ENCODE data around the gene ARHGAP31.
A peak's percentile ranks its signal among the peaks of the same experiment; 100 is the strongest.
"Not testable (repeated sequence)": the region's sequence is repeated elsewhere in the genome, so short reads cannot be mapped to it uniquely, and the experiment has no call there.

Gene ARHGAP31

DNA sequence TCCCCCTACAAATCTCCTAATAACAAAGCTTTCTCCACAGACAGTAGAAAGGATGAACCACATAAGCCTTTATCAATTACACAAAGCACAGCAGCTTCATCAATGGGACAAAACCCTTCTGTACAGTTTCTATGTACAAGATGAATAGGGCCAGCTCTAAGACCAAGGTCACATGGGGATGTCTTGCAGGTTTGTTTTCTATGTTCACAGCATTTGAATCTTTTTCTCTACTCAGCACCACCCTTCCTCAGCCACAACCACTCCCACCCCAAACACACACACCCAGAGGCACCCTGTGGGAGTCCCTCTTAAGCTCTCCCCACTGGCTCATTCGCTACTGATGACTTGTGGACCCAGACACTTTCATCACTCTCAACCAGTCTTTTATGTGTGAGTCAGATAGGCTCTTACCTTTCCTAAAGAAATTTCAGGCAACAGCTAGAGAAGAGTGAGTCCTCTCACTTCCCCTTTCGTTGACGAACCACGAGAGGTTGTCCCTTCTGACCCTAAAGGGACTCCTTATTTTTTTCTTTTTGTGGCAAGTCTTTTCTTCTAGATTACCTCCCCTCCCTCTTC, 57.9 kb downstream of the ARHGAP31 start:
- DNase-seq (ENCODE audit: low read depth), result peak; percentile 5

DNA sequence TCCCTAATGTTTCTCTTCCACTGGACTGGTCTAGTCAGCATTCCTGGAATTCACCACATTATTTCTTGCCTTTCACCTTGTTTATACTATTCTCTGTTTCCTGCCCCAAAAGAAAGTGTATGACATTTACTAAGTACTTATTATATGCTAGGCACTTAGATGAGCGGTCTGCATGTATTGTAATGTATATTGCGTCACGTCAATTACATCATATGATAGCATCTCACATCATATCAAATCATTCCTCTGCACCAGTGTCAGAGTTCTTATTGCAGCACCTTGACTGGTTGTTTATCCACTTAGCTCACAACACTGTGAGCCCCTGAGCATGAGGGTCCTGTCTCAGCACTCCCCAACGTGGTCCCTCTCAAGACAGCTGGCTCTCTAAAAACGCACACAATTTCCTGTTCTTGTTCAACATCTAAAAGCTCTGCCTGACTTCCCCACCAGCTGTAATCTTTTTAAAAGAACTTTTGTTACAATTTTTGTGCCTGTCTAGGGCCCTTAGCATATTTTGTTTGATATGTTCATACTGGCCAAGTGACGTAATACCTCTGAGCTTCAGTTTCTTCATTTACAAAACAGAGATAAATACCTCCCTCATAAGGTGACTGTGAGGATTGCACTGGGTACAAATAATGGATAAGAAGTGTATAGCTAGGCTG, 58.8 kb downstream of the ARHGAP31 start:
- DNase-seq (ENCODE audit: low read depth), result no peak

DNA sequence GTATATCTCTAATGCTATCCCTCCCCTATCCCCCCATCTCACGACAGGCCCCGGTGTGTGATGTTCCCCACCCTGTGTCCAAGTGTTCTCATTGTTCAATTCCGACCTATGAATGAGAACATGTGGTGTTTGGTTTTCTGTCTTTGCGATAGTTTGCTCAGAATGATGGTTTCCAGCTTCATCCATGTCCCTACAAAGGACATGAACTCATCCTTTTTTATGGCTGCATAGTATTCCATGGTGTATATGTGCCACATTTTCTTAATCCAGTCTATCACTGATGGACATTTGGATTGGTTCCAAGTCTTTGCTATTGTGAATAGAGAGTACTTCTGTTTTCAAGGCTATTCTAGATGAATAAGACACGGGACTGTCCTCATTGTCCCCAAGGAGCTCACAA, 61.4 kb downstream of the ARHGAP31 start:
- not testable (repeated sequence) for DNase-seq (ENCODE audit: low read depth)

DNA sequence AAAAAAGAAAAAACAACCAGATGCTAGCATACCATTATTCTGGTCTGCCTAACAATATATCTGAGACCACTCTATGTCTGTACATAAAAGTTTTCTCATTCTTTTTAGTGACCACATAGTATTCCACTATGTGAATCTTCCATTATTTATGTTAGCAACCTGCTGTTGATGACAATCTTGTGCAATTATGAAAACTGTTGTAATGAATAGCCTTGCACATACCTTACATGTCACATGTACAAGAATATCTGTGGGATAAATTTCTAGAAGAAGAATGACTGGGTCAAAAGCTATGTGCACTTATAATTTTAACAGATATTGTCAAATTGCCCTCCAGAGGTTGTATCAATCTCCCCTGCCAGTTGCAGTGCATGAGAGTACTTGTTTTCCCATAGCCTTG, 62.5 kb downstream of the ARHGAP31 start:
- DNase-seq (ENCODE audit: low read depth), result no peak

DNA sequence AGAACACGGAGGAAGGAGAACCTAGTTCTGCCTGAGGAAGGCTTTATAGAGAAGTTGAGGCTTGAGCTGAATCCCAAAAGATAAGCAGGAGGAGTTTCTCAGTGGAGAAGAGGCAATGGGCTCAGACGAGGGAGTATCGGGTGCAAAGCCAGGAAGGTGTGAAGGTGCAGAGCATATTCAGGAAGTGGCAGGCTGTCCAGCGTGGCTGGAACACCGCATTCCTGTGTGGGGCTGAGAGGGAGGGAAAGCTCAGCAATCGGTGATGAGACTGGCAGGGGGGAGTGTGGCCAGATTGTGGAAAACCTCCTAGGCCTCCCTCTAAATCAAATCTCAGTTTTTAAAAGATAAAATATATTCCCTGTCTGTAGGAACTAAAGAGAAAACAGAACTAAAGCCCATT, 63.0 kb downstream of the ARHGAP31 start:
- DNase-seq (ENCODE audit: low read depth), result no peak

DNA sequence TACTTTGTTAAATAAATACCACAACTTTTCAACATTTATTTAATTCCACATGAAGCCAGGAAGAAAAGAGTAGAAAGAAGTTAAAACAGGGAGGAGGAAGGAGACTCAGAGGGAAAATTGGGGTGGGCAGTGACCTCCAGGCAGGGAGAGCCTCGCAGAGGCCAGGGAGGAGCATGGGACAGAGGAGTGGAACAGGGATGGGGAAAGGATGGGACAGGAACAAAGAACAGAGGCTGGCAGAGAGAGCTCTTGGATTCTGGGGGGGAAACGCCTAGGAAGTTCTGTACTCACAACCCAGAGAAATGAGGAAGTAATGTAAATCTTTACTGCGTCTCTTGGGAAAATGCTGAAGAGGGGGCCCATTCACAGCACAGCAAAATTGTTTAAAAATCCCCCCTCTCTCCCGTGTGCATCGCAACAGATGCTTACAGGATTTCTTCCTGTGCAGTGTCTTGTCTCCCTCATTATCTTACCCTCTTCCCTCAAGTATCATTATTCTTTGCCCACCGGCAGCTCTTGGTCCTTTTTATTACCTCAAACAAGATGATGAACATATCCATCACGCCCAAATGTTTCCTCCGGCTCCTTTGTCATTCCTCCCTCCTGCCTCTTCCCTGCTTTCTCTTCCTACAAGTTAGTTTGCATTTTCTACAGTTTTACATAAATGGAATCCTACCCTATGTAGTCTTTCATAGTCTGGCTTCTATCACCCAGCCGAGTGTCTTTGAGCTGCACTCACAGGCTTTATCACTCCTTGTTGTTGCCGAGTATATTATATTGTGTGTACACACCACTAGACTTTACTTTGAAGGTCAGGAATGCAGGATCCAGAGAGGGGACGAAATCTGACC, 65.5 kb downstream of the ARHGAP31 start:
- no peak for DNase-seq (ENCODE audit: low read depth)

DNA sequence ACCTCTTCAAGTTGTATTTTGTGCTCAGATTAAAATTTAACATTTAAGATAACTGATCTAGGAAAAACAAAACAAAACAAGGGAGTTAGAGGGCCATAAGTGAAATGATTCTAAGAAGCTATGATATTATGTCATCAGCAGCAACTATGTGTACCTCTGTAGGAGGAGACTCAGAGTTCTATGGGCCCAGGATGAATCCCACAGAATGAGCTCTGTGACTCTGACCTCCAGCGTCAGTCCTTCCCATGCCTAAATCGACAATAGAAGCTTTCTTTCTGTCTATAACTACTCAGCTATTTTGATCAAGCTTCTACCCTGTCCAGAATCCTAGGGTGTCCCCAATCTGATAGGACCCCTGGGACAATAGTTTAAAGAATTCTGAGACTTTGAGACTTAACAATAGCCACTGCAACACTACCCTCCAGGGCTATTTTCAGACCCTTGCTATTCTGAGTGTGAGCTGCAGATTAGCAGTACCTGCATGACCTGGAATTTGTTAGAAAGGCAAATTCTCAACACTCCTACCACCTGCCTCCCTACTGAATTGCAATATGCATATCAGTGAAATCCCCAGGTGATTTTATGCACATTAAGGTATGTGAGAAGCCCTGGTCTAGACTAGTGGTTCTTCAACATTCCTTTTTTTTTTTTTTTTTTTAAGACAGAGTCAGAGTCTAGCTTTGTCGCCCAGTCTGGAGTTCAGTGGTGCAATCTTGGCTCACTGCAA, 66.7 kb downstream of the ARHGAP31 start:
- DNase-seq (ENCODE audit: low read depth), result no peak

DNA sequence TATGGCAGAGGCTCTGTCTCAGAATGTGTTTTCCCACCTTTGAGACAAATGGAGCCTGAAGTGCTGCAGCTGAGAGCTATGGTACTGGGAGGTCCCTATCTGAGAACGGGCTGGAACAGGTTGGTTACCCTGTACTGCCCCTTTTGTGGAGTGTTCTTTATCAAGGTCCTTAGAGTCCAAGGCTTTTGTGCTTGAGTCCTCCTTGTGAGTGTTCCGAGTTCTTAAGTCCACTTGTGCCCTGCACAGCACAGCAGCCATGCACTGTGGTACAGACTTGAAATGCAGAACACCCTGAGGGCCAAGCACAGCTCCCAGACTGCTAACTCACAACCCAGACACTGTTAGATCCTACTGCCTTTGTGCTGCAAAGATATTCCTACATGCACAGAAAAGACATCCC, 67.8 kb downstream of the ARHGAP31 start:
- no peak for DNase-seq (ENCODE audit: low read depth)

DNA sequence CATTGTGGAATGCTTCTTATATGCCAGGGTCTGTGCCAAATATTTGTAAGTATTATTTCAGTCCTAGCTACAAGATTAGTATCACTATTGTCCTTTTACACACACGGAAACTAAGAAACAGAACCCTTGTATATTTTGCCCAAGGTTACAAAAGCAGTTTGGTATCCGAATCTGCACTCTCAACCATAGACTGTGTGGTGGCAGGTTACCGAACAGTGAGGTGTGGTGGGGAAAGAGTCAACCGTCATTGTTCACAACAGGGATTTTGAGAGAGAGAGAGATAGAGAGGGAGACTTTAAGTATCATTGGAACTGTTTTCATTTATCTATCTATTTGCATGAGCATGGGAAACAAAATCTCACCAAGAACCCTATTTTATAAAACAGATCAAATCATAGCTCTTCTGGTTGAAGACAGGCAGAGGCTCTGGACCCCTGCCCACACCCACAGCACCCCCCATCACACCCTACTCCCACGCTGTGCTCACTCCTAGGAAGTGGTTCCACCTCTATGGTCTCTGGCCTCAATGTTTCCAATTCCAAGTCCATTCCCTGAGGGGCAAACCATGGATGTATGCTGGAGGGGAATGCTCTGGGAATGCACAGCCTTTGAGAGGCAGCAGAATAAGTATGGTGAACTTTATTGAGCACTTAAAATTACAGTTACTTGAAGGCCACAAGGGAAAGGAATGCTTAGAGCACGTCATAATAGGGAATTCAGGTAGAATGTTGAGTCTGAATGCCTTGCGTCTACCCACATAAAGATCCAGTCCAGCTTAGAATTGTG, 69.0 kb downstream of the ARHGAP31 start:
- DNase-seq (ENCODE audit: low read depth), result no peak

DNA sequence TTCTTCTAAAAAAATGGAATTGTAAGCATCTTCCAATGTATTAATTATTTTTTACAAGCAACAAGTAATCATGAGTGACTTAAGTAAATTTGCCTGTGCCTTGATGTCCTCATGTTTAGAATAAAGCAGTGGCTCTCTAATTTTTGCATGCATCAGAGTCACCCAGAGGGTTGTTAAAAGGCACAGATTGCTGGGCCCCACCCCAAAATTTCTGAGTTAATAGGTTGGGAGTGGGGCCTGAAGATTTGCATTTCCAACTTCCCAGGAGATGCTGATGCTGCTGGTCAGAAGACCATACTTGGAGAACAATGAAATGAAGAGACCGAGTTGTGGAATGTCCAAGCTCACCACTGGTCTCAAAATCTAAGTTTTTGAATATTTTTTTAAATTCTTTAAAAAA, 70.2 kb downstream of the ARHGAP31 start:
- no peak for DNase-seq (ENCODE audit: low read depth)

DNA sequence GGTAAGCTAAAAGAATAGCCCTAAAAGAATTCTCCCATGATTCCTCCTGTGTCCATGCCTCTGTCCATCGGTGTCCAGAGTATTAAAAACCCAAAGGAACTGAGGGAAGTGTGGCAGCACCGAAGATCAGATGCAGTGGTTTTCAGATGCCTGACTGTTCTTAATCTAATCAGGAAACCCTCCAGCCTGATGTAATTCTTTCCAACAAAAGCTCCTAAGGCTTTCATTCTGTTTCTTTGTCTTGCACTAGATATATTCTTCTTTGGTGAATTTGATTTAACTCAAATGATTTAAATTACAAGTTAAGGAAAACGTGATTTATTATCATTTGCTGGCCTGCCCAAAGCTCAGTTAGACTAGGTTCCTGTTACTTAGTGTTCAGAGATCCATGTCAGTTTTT, 71.2 kb downstream of the ARHGAP31 start:
- DNase-seq (ENCODE audit: low read depth), result no peak

DNA sequence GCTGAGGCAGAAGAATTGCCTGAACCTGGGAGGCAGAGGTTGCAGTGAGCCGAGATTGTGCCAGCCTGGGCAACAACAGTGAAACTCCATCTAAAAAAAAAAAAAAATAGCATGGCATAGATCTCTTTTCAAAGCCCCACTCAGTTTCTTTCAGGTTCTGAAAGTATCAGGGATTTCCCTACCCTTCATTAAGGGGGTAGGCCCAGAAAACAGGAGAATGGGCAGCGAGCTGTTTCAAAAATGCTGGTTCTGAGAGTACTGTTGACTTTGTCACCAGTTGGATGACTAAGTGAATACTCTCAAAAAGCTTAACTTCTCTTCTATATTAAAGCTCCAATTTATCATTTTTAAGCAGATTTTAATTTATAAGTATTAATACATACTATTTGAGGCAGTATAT, 72.8 kb downstream of the ARHGAP31 start:
- DNase-seq (ENCODE audit: low read depth), result no peak

DNA sequence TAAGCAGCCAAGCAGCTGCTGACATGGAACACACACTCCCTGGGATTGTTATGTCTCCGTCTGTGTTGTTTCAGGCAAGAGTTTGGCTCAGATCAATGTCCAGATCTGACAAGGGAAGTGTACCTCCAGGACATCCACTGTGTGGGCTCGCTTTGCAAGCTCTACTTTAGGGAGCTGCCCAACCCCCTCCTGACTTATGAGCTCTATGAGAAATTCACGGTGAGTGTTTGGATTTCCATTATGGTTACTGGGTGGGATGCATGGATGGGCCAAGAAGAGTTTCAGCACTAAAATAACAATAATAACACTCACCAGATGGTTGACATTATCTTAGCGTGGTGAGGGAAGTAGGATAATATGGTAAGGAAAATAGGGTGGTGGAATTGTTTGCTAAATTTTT, 74.1 kb downstream of the ARHGAP31 start:
- no peak for DNase-seq (ENCODE audit: low read depth)

DNA sequence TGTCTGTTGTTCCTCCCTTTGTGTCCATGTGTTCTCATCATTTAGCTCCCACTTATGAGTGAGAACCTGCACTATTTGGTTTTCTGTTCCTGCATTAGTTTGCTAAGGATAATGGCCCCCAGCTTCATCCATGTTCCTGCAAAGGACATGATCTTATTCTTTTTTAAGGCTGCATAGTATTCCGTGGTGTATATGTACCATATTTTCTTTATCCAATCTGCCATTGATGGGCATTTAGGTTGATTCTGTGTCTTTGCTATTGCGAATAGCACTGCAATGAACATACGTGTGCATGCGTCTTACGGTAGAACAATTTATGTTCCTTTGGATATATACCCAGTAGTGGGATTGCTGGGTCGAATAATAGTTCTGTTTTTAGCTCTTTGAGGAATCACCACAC, 77.6 kb downstream of the ARHGAP31 start:
- DNase-seq (ENCODE audit: low read depth), result not testable (repeated sequence)

DNA sequence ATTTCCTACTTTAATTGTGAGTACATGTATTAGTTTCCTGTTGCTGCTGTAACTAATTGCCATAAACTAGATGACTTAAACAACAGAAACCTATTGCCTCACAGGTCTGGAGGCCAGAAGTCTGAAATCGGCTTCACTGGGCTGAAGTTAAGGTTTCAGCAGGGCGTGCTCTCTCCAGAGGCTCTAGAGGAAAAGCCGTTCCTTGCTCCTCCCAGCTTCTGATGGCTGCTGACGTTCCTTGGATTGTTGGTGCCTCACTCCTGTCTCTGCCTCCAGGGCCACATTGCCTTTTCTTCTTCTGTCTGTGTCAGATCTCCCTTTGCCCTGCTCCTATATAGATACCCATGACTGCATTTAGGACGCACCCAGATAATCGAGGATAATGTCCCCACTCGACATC, 80.9 kb downstream of the ARHGAP31 start:
- DNase-seq (ENCODE audit: low read depth), result no peak

DNA sequence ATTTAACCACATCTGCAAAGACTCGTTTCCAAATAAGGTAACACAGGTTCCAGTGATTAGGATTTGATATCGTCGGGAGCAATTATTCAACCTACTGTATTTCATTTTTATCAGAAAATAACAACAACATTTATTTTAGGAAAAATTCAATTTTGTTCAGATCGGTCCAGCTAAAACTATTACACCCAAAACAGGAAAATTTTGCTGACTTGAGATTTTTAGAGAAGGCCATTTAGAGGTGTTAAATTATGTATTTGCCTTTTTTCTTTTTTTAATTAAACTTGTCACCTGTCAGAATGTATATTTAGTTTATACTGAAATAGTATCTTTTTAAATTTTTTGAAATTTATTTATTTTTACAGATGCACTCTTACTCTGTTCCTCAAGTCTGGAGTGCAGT, 81.3 kb downstream of the ARHGAP31 start:
- DNase-seq (ENCODE audit: low read depth), result no peak

DNA sequence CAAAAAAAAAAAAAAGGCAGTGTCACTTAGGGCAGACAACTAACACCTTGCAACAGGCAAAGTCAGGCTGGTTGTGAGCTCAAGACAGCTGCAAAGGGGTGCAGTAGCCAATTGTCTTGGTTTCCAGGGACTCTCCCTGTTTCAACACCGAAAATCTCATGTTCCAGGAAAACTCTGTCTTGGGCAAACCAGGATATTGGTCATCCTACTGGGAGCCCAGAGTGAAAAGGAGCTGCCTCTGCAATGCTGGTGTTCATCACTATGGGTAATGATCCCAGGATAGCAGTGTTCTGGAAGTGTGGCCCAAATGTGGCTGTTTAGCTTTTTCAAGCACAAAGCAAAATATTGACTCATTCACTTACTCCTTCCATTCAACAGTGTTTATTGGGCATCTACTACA, 82.6 kb downstream of the ARHGAP31 start:
- DNase-seq (ENCODE audit: low read depth), result no peak

DNA sequence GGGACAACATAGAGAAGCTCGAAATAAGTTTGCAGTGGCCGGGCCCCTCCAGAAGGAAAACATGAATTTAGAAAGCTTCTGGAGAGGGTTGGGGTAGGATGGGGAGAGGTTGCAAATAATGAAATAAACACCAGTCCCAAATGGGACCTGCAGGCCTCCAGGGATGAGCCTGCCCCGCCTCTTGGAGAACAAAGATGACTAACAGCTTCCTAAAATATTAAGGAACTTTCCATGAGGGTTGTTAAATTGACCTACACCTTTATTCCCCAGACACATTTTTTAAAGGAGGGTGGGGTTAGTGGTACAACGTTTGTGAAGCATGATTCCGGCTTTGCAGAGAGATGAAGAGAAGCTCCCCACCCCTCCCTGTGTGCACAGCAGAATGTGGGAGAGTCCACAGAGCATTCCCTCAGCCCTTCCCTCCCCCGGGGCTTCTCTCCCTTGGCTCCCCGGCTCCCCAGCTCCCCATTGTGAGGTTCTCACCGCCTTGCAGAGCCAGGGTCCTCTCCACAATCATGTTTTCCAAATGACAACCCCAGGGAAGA, 84.1 kb downstream of the ARHGAP31 start:
- no peak for DNase-seq (ENCODE audit: low read depth)

DNA sequence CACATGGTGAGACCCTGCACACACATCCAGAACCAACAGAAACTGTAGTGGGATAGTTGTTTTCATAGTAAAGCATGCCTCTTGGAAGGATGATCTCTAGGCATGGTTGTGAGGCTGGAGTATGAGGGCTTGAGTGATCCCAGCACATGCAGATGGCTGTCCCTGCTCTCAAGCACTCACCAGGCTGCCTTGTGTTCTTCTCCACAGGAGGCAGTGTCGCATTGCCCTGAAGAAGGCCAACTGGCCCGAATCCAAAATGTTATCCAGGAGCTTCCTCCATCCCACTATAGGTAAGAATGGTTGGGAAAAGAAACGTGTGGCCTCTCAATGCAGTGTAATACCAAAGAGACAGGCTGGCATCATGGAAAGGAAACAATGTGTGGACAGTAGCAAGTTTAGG, 86.5 kb downstream of the ARHGAP31 start:
- no peak for DNase-seq (ENCODE audit: low read depth)

DNA sequence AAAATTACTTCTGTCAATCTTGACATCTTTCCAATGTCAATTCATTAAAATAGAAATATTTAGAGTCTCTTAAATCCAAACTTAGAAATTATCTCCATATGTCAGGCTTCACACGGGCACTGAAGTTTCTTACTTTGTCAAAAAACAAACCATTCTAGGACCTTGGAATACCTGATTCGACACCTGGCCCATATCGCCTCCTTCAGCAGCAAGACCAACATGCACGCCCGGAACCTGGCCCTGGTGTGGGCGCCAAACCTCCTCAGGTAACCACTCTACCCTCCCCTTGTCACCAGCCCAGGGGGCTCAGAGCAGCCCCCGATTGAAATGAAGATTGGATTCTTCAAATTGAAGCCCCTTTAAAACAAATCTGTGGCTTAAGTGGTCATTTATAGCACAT, 88.0 kb downstream of the ARHGAP31 start:
- no peak for DNase-seq (ENCODE audit: low read depth)

DNA sequence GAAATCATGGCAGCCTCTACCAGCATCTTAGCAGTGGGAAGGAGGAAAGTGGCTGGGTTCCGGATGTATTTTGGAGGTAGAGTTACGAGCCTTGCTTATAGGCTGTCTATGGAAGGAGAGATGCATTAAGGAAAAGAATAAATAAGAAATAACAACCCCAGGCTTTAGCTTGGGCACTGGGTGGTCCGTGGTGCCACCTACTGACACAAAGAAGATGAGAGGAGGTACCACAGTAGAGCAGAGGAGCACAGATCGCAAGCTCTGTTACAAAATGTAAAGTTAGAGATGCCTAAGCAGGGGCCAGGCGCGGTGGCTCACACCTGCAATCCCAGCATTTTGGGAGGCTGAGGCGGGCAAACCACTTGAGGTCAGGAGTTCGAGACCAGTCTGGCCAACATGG, 94.4 kb downstream of the ARHGAP31 start:
- no peak for DNase-seq (ENCODE audit: low read depth)

DNA sequence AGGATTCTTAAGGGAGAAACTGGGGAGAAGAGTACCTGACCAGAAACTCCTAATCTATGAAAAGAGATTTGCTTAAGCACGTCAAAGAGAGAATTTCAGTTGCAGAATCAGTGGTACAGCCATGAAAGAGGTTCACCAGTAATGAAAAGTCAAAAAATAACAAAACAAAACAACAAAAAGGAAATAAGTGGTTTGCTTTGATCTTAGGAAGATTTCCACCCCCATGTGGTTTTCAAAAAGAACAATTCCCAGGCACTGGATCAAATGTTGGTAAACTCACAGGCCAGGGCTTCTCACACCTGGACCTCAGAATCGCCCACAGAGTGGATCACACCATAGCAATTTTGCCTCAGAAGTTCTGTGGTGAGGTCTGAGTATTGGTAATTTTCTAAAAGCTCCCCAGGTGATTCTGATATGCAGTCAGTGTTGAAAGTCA, 101.8 kb downstream of the ARHGAP31 start:
- DNase-seq (ENCODE audit: low read depth), result no peak
